ENCODE data around the gene UBL4A.
"Not testable (repeated sequence)": the region's sequence is repeated elsewhere in the genome, so short reads cannot be mapped to it uniquely, and the experiment has no call there.

UBL4A gene

DNA sequence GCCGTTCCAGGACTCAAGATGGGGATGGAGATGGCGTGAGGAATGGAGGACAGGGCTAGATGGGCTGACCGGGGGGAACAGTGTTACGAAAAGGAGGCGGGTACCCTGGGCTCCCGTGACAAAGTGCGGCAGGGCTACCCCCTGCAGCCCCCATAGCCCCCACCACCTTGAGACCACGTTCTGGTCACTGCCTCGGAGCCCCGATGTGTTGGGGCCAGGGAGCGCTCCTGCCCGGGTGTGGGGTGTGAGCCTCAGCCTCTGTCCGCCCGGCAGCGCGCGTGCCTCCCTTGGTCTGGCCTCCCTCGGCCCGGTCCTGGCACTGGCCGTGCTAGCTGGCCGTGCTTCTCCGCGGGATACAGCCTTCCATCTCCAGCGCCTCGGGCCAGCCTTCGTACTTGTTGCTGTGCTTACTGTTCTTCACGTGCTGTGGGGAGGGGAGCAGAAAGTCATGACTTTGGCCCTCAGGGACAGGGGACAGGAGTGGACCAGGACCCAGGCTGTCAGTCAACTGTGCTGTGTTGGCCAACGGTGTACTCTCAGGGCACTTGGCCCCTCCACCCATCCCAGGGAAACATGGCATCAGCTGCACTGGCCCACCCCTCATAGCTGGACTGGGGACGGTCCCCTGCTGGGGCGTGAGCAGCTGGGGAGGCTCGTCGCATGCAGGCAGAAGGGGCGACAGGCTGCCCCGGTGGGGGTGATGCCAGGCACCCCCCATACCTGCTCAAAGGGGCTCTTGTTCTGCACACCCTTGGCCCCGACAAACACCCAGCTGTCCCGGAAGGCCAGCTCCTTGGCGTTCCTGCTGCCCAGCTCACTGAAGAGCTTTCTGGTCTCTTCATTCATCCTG lies 20.3 kb upstream of the UBL4A start:
- peaks cover 0 to 57% (median 42%) of the 10 kb centered on the region in 3 donors for H3K36me3 ChIP-seq

DNA sequence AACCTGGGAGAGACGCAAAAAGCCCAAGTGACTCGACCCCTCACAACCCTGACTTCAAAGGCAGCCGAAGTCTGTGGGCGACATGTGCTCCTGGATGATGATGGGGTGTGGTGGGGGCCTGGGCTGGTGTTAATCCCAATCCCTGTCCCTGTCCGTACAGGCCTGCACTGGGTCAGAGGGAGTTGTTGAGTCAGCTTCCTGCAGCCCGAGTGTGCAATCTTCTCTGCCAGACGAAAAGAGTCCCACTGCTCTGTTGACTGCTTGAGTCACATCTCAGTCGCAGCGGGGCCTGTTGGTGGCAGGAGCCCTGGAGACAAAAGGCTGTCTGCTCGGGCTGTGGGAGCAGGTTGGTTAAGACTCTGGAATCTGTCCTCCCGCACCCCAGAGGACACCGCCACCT lies 19.3 kb upstream of the UBL4A start:
- no peak overlapping the region for H3K27ac ChIP-seq

More for the DNA sequence above, 20.3 kb upstream of the UBL4A start:
- H3K4me1 ChIP-seq, result no peaks in the 10 kb centered on the region
- H3K9me3 ChIP-seq, result peaks cover 0 to 8% (median 0%) of the 10 kb centered on the region in 3 donors
- H3K27ac ChIP-seq, result no peak overlapping the region
- no peak for DNase-seq
- intact Hi-C loops (cut with DNase I; ENCODE audit: low total_unique reads), result no loop called here
- H3K4me3 ChIP-seq, result no peak overlapping the region
- no peaks in the 10 kb centered on the region for H3K27me3 ChIP-seq
- TF ChIP-seq, protein P1, sequence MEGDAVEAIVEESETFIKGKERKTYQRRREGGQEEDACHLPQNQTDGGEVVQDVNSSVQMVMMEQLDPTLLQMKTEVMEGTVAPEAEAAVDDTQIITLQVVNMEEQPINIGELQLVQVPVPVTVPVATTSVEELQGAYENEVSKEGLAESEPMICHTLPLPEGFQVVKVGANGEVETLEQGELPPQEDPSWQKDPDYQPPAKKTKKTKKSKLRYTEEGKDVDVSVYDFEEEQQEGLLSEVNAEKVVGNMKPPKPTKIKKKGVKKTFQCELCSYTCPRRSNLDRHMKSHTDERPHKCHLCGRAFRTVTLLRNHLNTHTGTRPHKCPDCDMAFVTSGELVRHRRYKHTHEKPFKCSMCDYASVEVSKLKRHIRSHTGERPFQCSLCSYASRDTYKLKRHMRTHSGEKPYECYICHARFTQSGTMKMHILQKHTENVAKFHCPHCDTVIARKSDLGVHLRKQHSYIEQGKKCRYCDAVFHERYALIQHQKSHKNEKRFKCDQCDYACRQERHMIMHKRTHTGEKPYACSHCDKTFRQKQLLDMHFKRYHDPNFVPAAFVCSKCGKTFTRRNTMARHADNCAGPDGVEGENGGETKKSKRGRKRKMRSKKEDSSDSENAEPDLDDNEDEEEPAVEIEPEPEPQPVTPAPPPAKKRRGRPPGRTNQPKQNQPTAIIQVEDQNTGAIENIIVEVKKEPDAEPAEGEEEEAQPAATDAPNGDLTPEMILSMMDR (IDR thresholded peaks at IDR 0.05), result no peak

DNA sequence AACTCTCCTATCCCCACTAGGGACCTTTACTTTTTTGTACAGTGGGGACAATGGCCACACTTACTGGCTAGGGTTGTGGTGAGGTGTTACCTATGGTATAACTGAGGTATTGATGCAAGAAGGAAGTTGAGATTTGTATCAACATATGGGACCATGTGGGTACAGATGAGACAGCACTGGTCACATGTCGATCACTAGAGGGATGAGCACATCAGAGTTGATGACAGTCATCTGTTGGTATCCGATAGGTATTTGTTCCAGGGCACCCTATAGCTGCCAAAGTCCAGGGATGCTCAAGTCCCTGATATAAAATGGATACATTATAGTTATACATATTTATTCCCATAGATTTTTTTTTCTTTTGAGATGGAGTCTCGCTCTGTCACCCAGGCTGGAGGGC lies 16.6 kb upstream of the UBL4A start:
- intact Hi-C loops (cut with DNase I; ENCODE audit: low total_unique reads), result no loop called here
- H3K4me1 ChIP-seq, result no peaks in the 10 kb centered on the region
- no peak overlapping the region for H3K4me3 ChIP-seq

More for the DNA sequence above, 19.3 kb upstream of the UBL4A start:
- Histone ChIP-seq H3K27me3 (no peaks in the 10 kb centered on the region), H3K36me3 (peaks cover 0 to 47% (median 42%) of the 10 kb centered on the region in 3 donors), H3K9me3 (peaks cover 0 to 8% (median 0%) of the 10 kb centered on the region in 3 donors), H3K4me3 (no peak overlapping the region), H3K4me1 (no peaks in the 10 kb centered on the region)
- DNase-seq, result no peak
- intact Hi-C loops (cut with DNase I; ENCODE audit: low total_unique reads), result no loop called here
- TF ChIP-seq, protein P1 (IDR thresholded peaks at IDR 0.05), result no peak

DNA sequence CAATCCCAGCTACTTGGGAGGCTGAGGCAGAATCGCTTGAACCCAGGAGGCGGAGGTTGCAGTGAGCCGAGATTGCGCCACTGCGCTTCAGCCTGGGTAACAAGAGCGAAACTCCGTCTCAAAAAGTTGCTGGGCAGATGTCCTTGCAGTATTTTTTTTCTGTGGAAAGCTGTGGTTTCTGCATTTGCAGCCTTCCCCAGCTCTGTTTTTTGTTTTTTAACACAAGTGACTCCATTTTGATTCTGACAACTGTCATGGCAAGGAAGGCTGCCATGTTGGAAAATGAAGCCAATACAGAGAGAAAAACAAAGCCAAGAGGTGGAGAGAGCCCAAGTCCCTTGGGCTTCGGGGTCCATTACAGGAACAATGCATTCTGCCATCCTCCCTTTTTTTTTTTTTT lies 15.7 kb upstream of the UBL4A start:
- TF ChIP-seq, protein P1 (IDR thresholded peaks at IDR 0.05), result no peak
- peaks cover 0 to 18% (median 18%) of the 10 kb centered on the region in 3 donors for H3K36me3 ChIP-seq
- H3K9me3 ChIP-seq, result no peaks in the 10 kb centered on the region
- DNase-seq, result no peak
- H3K27me3 ChIP-seq, result no peaks in the 10 kb centered on the region
- no peak overlapping the region for H3K4me3 ChIP-seq
- H3K27ac ChIP-seq, result no peak overlapping the region
- H3K4me1 ChIP-seq, result no peaks in the 10 kb centered on the region
- intact Hi-C loops (cut with DNase I; ENCODE audit: low total_unique reads), result no loop called here

More for the DNA sequence above, 16.6 kb upstream of the UBL4A start:
- no peaks in the 10 kb centered on the region for H3K27me3 ChIP-seq
- no peak overlapping the region for H3K27ac ChIP-seq
- H3K9me3 ChIP-seq, result no peaks in the 10 kb centered on the region
- no peak for DNase-seq
- TF ChIP-seq, protein P1 (IDR thresholded peaks at IDR 0.05), result no peak
- peaks cover 0 to 27% (median 27%) of the 10 kb centered on the region in 3 donors for H3K36me3 ChIP-seq

DNA sequence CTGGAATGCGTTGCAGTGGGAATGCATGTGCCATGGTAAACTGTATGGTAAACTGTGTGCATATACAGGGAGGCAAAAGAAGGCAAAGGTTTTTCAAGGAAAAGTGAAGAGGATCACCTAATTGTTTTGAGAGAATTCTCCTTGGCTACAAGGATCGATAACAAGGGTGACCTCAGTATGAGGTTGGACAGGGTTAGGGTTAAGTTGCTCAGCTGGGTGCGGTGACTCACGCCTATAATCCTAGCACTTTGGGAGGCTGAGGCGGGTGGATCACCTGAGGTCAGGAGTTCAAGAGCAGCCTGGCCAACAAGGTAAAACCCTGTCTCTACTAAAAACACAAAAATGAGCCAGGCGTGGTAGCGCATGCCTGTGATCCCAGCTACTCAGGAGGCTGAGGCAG lies 15.0 kb upstream of the UBL4A start:
- H3K4me1 ChIP-seq; H3K27me3 ChIP-seq; H3K9me3 ChIP-seq; H3K27ac ChIP-seq; H3K4me3 ChIP-seq; intact Hi-C loops (cut with DNase I; ENCODE audit: low total_unique reads); DNase-seq: not testable (repeated sequence)
- peaks cover 0 to 12% (median 12%) of the 10 kb centered on the region in 3 donors for H3K36me3 ChIP-seq

DNA sequence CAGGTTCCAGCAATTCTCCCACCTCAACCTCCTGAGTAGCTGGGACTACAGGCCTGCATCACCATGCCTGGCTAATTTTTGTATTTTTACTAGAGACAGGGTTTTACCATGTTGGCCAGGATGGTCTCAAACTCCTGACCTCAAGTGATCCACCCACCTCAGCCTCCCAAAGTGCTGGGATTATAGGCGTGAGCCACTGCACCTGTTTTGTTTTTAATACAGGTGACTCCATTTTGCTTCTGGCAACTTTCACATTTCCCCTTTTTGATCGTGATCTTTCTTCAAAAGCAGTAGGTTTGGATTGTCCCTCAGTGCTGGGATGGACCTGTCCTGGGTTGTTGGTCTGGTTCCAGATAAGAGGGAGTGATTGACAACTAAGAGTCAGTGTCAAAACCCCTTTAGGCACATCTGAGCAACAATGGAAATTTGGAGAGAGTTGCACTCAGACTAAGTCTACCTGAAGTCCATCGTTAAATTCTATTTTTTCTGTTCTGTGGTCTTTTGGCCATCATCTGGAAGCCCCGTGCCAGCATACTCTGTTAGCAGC lies 10.2 kb upstream of the UBL4A start:
- not testable (repeated sequence) for H3K4me3 ChIP-seq

More for the DNA sequence above, 10.2 kb upstream of the UBL4A start:
- DNase-seq; intact Hi-C loops (cut with DNase I; ENCODE audit: low total_unique reads); H3K36me3 ChIP-seq; H3K9me3 ChIP-seq; H3K27me3 ChIP-seq; H3K4me1 ChIP-seq; H3K27ac ChIP-seq: not testable (repeated sequence)
